Measurements from ENCODE around the gene BLACAT1.
"Not testable (repeated sequence)": the region's sequence is repeated elsewhere in the genome, so short reads cannot be mapped to it uniquely, and the experiment has no call there.

BLACAT1 gene

DNA sequence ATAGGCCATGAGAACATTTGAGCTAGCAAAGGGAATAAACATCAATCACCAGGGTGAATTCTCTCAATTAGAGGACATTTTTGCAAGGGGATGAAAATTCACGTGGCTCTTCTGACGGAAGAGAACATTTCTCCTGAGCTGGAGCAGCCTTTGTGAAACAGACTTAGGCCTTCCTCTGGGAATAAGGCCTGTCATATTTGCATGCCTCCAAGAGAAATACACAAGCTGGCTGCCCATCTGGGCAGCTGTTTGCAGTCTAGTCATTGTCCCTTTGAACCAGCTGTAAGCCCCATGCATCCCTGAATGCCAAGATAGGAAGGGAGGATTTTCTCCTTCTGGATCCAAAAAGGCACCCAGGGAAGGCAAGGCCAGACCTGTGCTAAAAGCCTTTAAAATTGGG lies 39.5 kb downstream of the BLACAT1 start:
- Mint-ChIP-seq H3K36me3 (ENCODE audit: low read depth) (no peaks in the 10 kb centered on the region), H3K27me3 (ENCODE audit: low read depth) (peaks cover 26% of the 10 kb centered on the region), H3K9me3 (no peaks in the 10 kb centered on the region), H3K27ac (no peak overlapping the region), H3K4me3 (no peak overlapping the region), H3K4me1 (ENCODE audit: low read depth) (no peaks in the 10 kb centered on the region)
- no peak for DNase-seq (ENCODE audit: low spot score)

DNA sequence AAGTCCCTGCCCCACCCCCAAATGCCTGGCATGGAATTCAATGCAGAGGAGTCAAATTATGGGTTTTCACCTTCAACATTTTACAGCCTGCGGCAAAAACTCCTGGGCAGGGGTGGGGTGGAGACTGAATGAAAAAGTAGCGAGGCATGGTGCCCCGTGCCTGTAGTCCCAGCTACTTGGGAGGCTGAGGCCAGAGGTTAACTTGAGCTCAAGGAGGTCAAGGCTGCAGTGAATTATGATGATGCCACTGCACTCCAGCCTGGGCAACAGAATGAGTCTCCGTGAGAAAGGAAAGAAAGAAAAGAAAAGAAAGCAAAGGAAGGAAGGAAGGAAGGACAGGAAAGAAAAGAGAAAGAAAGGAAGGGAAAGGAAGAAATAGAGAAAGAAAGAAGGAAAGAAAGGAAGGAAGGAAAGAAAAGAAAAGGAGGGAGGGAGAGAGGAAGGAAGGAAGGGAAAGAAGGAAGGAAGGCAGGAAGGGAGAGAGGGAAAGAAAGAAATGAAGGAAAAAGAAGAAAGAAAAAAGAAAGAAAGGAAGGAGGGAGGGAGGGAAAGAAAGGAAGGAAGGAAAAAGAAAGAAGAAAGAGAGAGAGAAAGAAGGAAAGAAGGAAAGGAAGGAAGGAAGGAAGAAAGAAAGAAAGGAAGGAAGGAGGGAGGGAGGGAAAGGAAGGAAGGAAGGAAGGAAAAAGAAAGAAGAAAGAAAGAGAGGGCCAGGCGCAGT lies 45.1 kb downstream of the BLACAT1 start:
- Mint-ChIP-seq H3K36me3 (ENCODE audit: low read depth) (no peaks in the 10 kb centered on the region), H3K9me3 (no peaks in the 10 kb centered on the region), H3K4me1 (ENCODE audit: low read depth) (no peaks in the 10 kb centered on the region), H3K27me3 (ENCODE audit: low read depth) (peaks cover 20% of the 10 kb centered on the region), H3K27ac (no peak overlapping the region), H3K4me3 (no peak overlapping the region)
- DNase-seq (ENCODE audit: low spot score): no peak

DNA sequence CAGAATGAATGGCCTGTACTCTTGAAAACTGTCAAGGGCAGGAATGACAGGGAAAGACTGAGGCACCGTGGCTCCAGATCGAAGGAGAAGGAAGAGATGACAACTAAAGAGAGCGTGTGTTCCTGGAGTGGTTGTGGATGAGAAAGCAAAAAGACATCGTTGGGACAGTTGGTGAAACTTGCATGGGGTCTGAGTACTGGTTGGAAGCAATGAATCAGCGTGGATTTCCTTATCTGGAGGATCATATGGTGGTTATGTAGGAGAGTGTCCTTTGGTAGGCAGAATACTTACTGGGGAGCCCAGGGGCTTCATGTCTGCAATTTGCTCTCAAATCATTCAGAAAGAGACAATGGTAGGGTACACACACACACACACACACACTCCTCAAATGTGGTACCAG lies 47.9 kb downstream of the BLACAT1 start:
- Mint-ChIP-seq H3K36me3 (ENCODE audit: low read depth) (no peaks in the 10 kb centered on the region), H3K4me3 (no peak overlapping the region), H3K27ac (no peak overlapping the region), H3K27me3 (ENCODE audit: low read depth) (peaks cover 25% of the 10 kb centered on the region), H3K9me3 (no peaks in the 10 kb centered on the region), H3K4me1 (ENCODE audit: low read depth) (no peaks in the 10 kb centered on the region)
- DNase-seq (ENCODE audit: low spot score): no peak

DNA sequence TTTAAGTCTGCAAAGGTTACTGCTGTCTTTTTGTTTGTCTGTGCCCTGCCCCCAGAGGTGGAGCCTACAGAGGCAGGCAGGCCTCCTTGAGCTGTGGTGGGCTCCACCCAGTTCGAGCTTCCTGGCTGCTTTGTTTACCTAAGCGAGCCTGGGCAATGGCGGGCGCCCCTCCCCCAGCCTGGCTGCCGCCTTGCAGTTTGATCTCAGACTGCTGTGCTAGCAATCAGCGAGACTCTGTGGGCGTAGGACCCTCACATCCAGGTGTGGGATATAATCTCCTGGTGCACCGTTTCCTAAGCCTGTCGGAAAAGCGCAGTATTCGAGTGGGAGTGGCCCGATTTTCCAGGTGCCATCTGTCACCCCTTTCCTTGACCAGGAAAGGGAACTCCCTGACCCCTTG lies 49.6 kb downstream of the BLACAT1 start:
- H3K27me3 Mint-ChIP-seq (ENCODE audit: low read depth): peaks cover 22% of the 10 kb centered on the region
- H3K27ac Mint-ChIP-seq; H3K4me1 Mint-ChIP-seq (ENCODE audit: low read depth); DNase-seq (ENCODE audit: low spot score); H3K9me3 Mint-ChIP-seq; H3K36me3 Mint-ChIP-seq (ENCODE audit: low read depth); H3K4me3 Mint-ChIP-seq: not testable (repeated sequence)

Data from T-helper 2 cell treated with Interferon-gamma antibody and Interleukin-4, amounts not matched to agents 5 μg/mL and 100 μg/mL, for 36 hours (primary cell).